HG02763 (cell line): ENCODE measurements around the gene C16orf95.
A peak's percentile ranks its signal among the peaks of the same experiment; 100 is the strongest.
"Not testable (repeated sequence)": the region's sequence is repeated elsewhere in the genome, so short reads cannot be mapped to it uniquely, and the experiment has no call there.

Source experiments
- ATAC-seq: cut with Tn5 transposase; IDR thresholded peaks from one replicate; pipeline ENCODE4 v1.9.1; 2021; ENCODE audit warnings: mild to moderate bottlenecking, moderate library complexity; ENCODE audit not compliant: unreplicated experiment

C16orf95 gene

GRCh38 chr16:87316923-87317749 lies at the start of gene C16orf95:
C16orf95 (minus strand) TSS chr16:87317392; CDS start chr16:87317242, 150 bp downstream.
- ATAC-seq = peak; percentile 88

GRCh38 chr16:87366930-87367329 lies 49.7 kb upstream of the C16orf95 start:
- no peak for ATAC-seq

GRCh38 chr16:87366288-87366687 lies 49.1 kb upstream of the C16orf95 start:
- ATAC-seq = no peak

GRCh38 chr16:87365021-87365713 lies 48.0 kb upstream of the C16orf95 start:
- no peak for ATAC-seq

- no peak for ATAC-seq
These were observed 46.7 kb upstream of the C16orf95 start for GRCh38 chr16:87363771-87364455.

- not testable (repeated sequence) for ATAC-seq
These were observed 45.8 kb upstream of the C16orf95 start for GRCh38 chr16:87362828-87363559.

GRCh38 chr16:87361916-87362619 lies 44.9 kb upstream of the C16orf95 start:
- no peak for ATAC-seq

- no peak for ATAC-seq
These were observed 43.8 kb upstream of the C16orf95 start for GRCh38 chr16:87360862-87361610.

GRCh38 chr16:87359121-87359520 lies 41.9 kb upstream of the C16orf95 start:
- ATAC-seq = no peak

- ATAC-seq = no peak
These were observed 41.5 kb upstream of the C16orf95 start for GRCh38 chr16:87358696-87359095.

- ATAC-seq = no peak
These were observed 41.1 kb upstream of the C16orf95 start for GRCh38 chr16:87358250-87358649.

GRCh38 chr16:87356491-87356853 lies 39.3 kb upstream of the C16orf95 start:
- no peak for ATAC-seq

- no peak for ATAC-seq
These were observed 36.4 kb upstream of the C16orf95 start for GRCh38 chr16:87353613-87354012.

GRCh38 chr16:87352818-87353217 lies 35.6 kb upstream of the C16orf95 start:
- no peak for ATAC-seq

GRCh38 chr16:87351320-87351698 lies 34.1 kb upstream of the C16orf95 start:
- ATAC-seq = no peak

GRCh38 chr16:87350681-87351319 lies 33.6 kb upstream of the C16orf95 start:
- ATAC-seq = no peak

- no peak for ATAC-seq
These were observed 32.8 kb upstream of the C16orf95 start for GRCh38 chr16:87350031-87350430.

GRCh38 chr16:87348616-87349157 lies 31.5 kb upstream of the C16orf95 start:
- no peak for ATAC-seq
